Body of pancreas (tissue), 4 donors: ENCODE measurements around the gene NIT2.

ENCODE experiments used
- CTCF ChIP-seq, 7 experiments: fragments of 450-650 bp in 4 of 7; fragments of 200-600 bp in 3 of 7; sonication (generic) in 3 of 7; IDR thresholded peaks; one replicate each; pipeline ENCODE4 v1.5.1; 2016 to 2019; ENCODE audit warnings: antibody characterized with exemption in 7 of 7
- POLR2A ChIP-seq, 3 donors: fragments of 450-650 bp; IDR thresholded peaks; one replicate each; pipeline ENCODE4 v1.6.1; 2016; ENCODE audit warnings: antibody characterized with exemption in 3 of 3, mild to moderate bottlenecking in 2 of 3

- TF ChIP-seq CTCF (IDR thresholded peaks at IDR 0.05), result no peak
- TF ChIP-seq POLR2A (IDR thresholded peaks at IDR 0.05), result no peak
Measured at GRCh38 chr3:100335434-100335833, 877 bp downstream of the NIT2 start.
